ENCODE results near the gene DTNB.

GRCh38 chr2:25435421-25435820 is 238.0 kb downstream of the DTNB start:
- TF ChIP-seq GATA2 (IDR thresholded peaks at IDR 0.05; ENCODE audit: low read depth, low read length) (no peak), GATA3 (IDR thresholded peaks at IDR 0.05; ENCODE audit: low read depth, low read length) (no peak)
